Measurements from ENCODE around the gene PCDH9.

DNA sequence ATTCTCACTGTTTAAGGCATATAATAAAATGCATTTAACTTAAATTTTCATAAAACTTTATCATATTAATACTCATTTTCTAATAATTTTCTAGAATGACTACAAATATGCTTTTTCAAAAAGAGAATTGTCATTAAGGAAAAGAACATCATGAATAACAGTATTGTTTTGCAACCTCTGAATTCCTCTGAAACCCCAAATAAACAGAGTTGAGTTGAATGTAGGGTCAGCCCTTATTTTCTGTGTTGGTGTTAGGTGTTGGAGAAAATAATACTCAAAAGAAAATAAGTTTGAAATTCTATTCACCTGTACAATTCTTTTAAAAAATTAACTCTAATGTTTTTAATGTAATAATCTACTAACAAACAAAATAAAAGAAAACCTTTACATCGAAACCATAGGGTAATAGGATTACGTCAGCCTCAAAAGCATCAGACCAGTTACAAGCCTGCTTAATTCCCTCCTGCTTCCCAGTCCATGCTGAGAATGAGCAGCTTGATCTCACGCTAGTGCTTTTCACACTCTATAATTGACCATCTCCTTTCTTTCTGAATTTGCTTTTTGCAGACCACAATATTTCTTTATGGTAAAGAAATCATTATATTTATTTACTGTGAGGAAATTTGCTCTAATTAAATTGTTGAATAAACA lies 160.9 kb downstream of the PCDH9 start:
- TF ChIP-seq POLR2A (IDR thresholded peaks at IDR 0.05) = no peak
- TF ChIP-seq, protein P1, sequence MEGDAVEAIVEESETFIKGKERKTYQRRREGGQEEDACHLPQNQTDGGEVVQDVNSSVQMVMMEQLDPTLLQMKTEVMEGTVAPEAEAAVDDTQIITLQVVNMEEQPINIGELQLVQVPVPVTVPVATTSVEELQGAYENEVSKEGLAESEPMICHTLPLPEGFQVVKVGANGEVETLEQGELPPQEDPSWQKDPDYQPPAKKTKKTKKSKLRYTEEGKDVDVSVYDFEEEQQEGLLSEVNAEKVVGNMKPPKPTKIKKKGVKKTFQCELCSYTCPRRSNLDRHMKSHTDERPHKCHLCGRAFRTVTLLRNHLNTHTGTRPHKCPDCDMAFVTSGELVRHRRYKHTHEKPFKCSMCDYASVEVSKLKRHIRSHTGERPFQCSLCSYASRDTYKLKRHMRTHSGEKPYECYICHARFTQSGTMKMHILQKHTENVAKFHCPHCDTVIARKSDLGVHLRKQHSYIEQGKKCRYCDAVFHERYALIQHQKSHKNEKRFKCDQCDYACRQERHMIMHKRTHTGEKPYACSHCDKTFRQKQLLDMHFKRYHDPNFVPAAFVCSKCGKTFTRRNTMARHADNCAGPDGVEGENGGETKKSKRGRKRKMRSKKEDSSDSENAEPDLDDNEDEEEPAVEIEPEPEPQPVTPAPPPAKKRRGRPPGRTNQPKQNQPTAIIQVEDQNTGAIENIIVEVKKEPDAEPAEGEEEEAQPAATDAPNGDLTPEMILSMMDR (IDR thresholded peaks at IDR 0.05) = no peak

Data from thyroid gland (tissue), 4 donors.